ENCODE measurements around the gene USP26.
"Not testable (repeated sequence)": the region's sequence is repeated elsewhere in the genome, so short reads cannot be mapped to it uniquely, and the experiment has no call there.

The USP26 gene

DNA sequence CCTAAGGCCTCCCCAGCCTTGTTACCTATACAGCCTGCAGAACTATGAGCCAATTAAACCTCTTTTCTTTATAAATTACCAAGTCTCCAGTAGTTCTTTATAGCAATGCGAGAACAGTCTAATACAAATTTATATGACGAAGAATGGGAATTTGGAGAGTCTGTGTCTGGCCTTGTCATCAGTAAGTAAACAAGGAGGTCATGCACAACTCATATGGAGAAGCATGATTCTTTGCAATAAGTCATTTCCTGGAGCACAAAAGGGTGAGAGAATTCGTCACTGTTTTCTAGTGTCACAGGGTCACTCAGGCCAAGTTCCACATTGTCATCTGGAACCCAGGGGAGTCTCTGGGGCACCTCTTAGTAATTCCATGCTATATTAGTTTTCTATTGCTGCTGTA lies 89.5 kb downstream of the USP26 start:
- no peak for DNase-seq

DNA sequence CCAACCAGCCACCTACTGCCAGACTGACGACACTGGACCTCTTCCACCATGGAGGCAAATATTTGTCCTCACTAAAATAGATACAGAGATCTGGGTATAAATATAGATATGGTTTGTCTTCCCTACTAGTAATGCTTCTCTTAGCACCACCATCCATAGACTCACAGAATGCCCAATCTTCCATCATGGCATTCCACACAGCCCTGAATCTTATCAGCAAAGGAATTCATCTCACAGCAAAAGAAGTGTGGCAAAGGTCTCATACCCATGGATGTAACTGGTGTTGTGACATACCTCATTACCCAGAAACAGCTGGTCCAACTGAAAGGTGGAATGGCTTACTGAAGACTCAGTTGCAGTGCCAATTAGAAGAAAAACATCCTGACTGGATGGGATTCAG lies 91.3 kb downstream of the USP26 start:
- DNase-seq: no peak

DNA sequence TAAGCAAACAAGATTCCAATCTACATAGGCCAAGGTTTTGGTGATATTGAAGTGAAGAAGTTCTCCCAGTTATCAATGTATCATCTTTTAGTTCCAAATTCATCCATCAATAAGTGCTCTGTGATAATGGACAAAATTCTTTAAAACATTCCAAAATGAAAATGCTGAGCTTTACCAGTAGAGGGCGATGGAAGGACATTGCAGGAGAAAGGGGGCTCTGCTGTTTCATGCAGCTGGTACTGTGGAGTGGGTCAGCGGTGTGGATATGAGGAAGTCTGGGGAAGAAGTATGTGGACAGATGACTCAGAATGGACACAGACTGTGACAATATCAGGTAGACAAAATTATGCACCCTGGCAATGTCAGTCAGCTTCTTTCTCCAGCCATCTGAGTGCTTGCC lies 91.9 kb downstream of the USP26 start:
- peak; percentile 8 for DNase-seq

DNA sequence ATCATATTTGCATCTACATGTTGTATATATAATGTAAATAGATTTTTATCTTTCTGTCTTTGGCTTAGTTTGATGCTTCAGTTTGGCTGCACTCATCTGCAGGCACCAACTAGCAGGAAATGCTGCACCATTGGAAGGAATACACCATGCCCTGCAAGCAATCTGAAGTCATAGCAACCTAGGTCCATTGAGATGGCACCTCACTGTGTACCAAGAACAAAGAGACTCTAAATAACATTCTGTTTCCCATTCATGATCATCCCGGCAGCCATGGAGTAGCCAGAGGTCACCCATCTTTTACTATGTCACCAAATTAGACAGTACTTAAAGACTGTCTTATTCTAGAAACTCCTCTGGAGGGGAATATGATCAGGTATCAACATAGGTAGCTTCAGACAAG lies 97.7 kb downstream of the USP26 start:
- DNase-seq: no peak

DNA sequence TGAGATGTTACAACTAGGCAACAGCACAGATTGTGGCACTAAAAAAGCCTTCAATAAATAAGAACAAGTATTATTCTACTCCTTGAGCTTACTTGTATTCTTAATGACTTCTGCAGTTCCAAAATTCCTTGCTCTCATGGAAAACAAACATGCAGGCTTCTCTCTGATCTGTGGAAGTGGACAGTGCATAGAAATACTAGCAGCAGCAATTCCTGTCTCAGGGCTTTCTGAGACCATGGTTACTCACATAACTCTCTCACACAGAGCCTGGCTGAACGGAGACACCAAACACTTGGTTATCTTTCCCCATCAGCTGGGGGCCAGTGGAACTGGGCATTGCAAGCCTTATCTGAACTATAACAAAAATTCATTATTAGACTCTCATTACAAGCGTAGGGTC lies 106.1 kb downstream of the USP26 start:
- DNase-seq: no peak

DNA sequence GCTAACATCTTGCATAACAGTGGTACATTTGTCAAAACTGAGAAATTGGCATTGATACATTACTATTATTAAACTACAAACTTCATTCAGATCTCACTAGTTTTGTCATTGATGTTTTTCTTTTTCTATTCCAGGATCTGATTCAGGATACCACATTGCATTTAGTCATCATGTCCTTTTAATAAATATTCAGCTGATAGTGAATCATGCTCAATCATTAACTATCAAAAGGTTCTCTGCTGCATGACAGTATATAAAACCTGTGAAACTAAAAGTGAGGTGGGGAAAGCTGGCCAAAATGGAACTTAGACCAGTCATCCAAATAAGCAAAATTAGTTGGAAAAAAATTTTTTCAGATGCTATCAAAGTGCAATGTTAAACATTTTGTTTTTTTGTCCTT lies 110.4 kb downstream of the USP26 start:
- DNase-seq: no peak

DNA sequence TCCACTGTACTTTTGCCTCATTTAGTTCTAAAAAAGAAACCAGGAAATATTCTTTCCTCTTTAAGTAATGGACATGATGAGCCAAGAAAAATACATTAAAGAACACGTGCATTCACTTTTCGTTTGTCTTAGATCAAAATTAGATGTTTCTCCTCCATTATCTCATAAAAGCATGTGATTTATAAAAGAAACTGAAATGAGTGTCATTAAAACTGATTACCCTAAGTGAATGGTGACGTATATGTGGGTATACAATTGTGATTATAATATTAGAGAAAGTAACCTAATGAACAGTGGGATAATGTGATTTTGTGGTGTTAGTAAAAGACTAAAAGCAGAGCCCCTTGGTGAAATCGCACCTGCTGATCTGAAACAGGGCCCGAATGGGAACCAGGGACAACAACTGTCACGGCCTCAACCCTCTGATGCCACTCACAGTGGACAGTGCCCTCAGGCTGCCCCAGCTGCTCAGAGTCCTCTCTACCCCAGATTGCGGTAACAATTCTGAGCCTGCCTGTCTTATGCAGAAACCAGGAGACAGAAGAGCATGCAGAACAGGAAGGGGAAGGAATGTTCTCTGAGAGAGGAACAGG lies 112.8 kb downstream of the USP26 start:
- no peak for DNase-seq

DNA sequence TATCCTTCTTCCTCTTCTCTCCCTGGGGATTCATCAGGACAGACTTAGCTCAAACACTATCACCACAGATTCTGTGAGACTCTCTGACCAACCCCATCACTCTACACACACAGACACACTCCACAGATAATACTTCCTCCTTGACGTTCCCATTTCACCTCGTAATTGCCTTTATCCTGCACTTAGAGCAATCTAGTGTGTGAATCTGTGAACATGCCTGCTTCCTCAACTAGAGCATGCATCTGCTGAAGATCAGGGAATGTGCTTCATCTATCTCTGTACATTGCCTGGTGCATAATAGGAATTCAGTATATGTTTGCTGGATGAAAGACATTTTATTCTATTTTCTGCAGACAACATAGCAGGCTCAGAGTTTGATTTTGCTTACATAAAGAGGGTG lies 113.4 kb downstream of the USP26 start:
- DNase-seq: no peak

DNA sequence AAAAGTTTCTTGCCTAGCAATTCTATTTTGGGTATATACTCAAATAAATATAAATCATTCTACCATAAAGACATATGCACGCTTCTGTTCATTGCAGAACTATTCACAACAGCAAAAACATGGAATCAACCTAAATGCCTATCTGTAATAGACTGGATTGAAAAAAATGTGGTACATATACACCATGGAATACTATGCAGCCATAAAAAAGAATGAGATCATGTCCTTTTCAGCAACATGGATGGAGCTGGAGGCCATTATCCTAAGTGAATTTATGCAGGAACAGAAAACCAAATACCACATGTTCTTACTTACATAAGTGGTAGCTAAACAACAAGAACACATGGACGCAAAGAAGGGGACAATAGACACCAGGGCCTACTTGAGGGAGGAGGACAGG lies 116.9 kb downstream of the USP26 start:
- not testable (repeated sequence) for DNase-seq
